Endothelial cell (in vitro differentiated cells): ENCODE measurements around the gene LHFPL3. TPM values are rescaled to one million over a fixed set of nuclear protein-coding genes. Genes with fewer than 3 reads are reported as not detected.

Experiments used
- DNase-seq: peaks from one replicate; pipeline ENCODE4 v3.0.0; 2021; ENCODE audit warnings: low spot score
- H3K27ac Mint-ChIP-seq: one replicate; pipeline ENCODE4 v1.8.0; 2021; ENCODE audit warnings: mixed read lengths, inconsistent platforms; ENCODE audit not compliant: unreplicated experiment
- H3K27me3 Mint-ChIP-seq: one replicate; pipeline ENCODE4 v1.8.0; 2021; ENCODE audit warnings: mild to moderate bottlenecking, moderate library complexity, mixed read lengths, inconsistent platforms; ENCODE audit not compliant: unreplicated experiment
- H3K36me3 Mint-ChIP-seq: one replicate; pipeline ENCODE4 v1.8.0; 2021; ENCODE audit warnings: mild to moderate bottlenecking, low read depth, mixed read lengths, inconsistent platforms; ENCODE audit not compliant: unreplicated experiment
- H3K4me1 Mint-ChIP-seq: one replicate; pipeline ENCODE4 v1.8.0; 2021; ENCODE audit warnings: mild to moderate bottlenecking, mixed read lengths, inconsistent platforms; ENCODE audit not compliant: unreplicated experiment
- H3K4me3 Mint-ChIP-seq: one replicate; pipeline ENCODE4 v1.8.0; 2021; ENCODE audit warnings: mild to moderate bottlenecking, mixed read lengths, inconsistent platforms; ENCODE audit not compliant: unreplicated experiment
- H3K9me3 Mint-ChIP-seq: one replicate; pipeline ENCODE4 v1.8.0; 2021; ENCODE audit warnings: mixed read lengths, inconsistent platforms; ENCODE audit not compliant: unreplicated experiment
- CTCF ChIP-seq: fragments of 200-600 bp; sonication (generic); IDR thresholded peaks from one replicate; pipeline ENCODE4 v1.5.0; 2021; ENCODE audit warnings: antibody characterized with exemption; ENCODE audit not compliant: unreplicated experiment
- total RNA-seq: library from RNA; stranded (reverse); fragmentation: NEBNext Ultra II Directional; extraction: Animal tissue kit (Norgen Biotek cat#: 25700); gene quantifications from one replicate; pipeline ENCODE4 v1.2.1, GENCODE V29; 2021; ENCODE audit not compliant: unreplicated experiment

The LHFPL3 gene
- total RNA-seq, 1 donor from 2014 or later = not detected

- Mint-ChIP-seq H3K4me1 (no peaks in the 10 kb centered on the region), H3K27ac (no peak overlapping the region), H3K36me3 (no peaks in the 10 kb centered on the region), H3K27me3 (peaks cover 4% of the 10 kb centered on the region), H3K4me3 (no peak overlapping the region), H3K9me3 (no peaks in the 10 kb centered on the region)
- DNase-seq = peak; percentile 28
- TF ChIP-seq CTCF = peak; percentile 47
Measured at GRCh38 chr7:104862719-104863118, 534.3 kb downstream of the LHFPL3 start.

GRCh38 chr7:104873401-104873800, 545.0 kb downstream of the LHFPL3 start:
- no peak overlapping the region for H3K27ac Mint-ChIP-seq
- no peak for DNase-seq
- no peaks in the 10 kb centered on the region for H3K36me3 Mint-ChIP-seq
- H3K9me3 Mint-ChIP-seq = no peaks in the 10 kb centered on the region
- H3K27me3 Mint-ChIP-seq = no peaks in the 10 kb centered on the region
- no peak overlapping the region for H3K4me3 Mint-ChIP-seq
- TF ChIP-seq CTCF = no peak
- no peaks in the 10 kb centered on the region for H3K4me1 Mint-ChIP-seq

GRCh38 chr7:104878577-104878976, 550.2 kb downstream of the LHFPL3 start:
- Mint-ChIP-seq H3K27ac (no peak overlapping the region), H3K36me3 (no peaks in the 10 kb centered on the region)

GRCh38 chr7:104883248-104883717, 554.9 kb downstream of the LHFPL3 start:
- Mint-ChIP-seq H3K27ac (no peak overlapping the region), H3K4me3 (no peak overlapping the region), H3K36me3 (no peaks in the 10 kb centered on the region), H3K9me3 (no peaks in the 10 kb centered on the region), H3K27me3 (no peaks in the 10 kb centered on the region), H3K4me1 (peaks cover 7% of the 10 kb centered on the region)
- no peak for TF ChIP-seq CTCF
- DNase-seq = no peak

More at GRCh38 chr7:104878577-104878976, 550.2 kb downstream of the LHFPL3 start:
- Mint-ChIP-seq H3K27me3 (no peaks in the 10 kb centered on the region), H3K4me3 (no peak overlapping the region), H3K4me1 (peaks cover 2% of the 10 kb centered on the region), H3K9me3 (no peaks in the 10 kb centered on the region)
- no peak for DNase-seq
- TF ChIP-seq CTCF = no peak

- Mint-ChIP-seq H3K36me3 (no peaks in the 10 kb centered on the region), H3K27ac (no peak overlapping the region), H3K4me3 (no peak overlapping the region), H3K27me3 (no peaks in the 10 kb centered on the region), H3K4me1 (peaks cover 7% of the 10 kb centered on the region), H3K9me3 (no peaks in the 10 kb centered on the region)
- DNase-seq = peak; percentile 84
- peak; percentile 75 for TF ChIP-seq CTCF
Measured at GRCh38 chr7:104883718-104884452, 555.5 kb downstream of the LHFPL3 start.
